Testis (tissue), 2 donors: ENCODE results near the gene FANCD2OS.

Experiments
- CTCF ChIP-seq, 3 experiments: fragments of 450-650 bp in 2 of 3; fragments of 200-600 bp in 1 of 3; sonication (generic) in 1 of 3; IDR thresholded peaks; one replicate each; pipeline ENCODE4 v1.5.1; 2016 to 2019; ENCODE audit warnings: antibody characterized with exemption in 3 of 3, mild to moderate bottlenecking in 2 of 3, moderate library complexity in 1 of 3
- POLR2A ChIP-seq: fragments of 450-650 bp; IDR thresholded peaks from one replicate; pipeline ENCODE4 v1.6.1; 2017; ENCODE audit warnings: antibody characterized with exemption, mild to moderate bottlenecking, moderate library complexity

GRCh38 chr3:10116928-10117327, 8.9 kb upstream of the FANCD2OS start:
- TF ChIP-seq CTCF (IDR thresholded peaks at IDR 0.05) (no peak), POLR2A (no peak)
